ENCODE results near the gene FBXL13.
A peak's percentile ranks its signal among the peaks of the same experiment; 100 is the strongest.

Gene FBXL13

DNA sequence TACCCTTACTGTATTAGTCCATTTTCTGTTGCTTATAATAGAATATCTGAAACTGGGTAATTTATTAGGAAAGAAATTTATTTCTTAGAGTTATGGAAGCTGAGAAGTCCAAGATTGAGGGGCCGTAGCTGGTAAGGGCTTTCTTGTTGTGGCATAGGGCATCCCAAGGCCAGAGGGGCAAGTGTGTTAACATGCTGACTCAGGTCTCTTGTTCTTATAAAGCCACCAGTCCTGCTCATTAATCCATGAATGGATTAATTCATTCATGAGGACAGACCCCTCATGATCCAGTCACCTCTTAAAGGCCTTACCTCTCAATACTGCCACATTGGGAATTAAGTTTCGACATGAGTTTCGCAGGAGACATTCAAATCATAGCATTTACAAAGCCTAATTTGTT is 2.7 kb upstream of the FBXL13 start:
- H3K27ac Mint-ChIP-seq, result no peak overlapping the region

DNA sequence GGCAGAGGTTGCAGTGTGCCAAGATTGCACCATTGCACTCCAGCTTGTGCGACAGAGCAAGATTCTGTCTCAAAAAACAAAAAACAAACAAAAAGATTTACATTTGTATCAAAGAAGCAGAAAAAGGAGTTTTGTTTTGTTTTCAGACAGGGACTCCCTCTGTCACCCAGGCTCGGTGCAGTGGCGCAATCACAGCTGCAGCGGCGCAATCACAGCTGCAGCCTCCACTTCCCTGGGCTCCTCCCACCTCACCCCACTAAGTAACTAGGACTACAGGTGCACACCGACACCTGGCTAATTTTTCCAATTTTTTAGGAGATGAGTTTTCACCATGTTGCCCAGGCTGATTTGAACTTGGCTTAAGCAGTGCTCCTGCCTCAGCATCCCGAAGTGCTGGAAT is 2.2 kb upstream of the FBXL13 start:
- Mint-ChIP-seq H3K27me3 (ENCODE audit: low read depth) (no peaks in the 10 kb centered on the region), H3K4me3 (peak overlapping the region; percentile 41 to 99 (median 59)), H3K36me3 (ENCODE audit: low read depth) (peaks cover 8% of the 10 kb centered on the region), H3K27ac (no peak overlapping the region), H3K4me1 (peaks cover 18% of the 10 kb centered on the region), H3K9me3 (no peaks in the 10 kb centered on the region)
- TF ChIP-seq, protein P1, sequence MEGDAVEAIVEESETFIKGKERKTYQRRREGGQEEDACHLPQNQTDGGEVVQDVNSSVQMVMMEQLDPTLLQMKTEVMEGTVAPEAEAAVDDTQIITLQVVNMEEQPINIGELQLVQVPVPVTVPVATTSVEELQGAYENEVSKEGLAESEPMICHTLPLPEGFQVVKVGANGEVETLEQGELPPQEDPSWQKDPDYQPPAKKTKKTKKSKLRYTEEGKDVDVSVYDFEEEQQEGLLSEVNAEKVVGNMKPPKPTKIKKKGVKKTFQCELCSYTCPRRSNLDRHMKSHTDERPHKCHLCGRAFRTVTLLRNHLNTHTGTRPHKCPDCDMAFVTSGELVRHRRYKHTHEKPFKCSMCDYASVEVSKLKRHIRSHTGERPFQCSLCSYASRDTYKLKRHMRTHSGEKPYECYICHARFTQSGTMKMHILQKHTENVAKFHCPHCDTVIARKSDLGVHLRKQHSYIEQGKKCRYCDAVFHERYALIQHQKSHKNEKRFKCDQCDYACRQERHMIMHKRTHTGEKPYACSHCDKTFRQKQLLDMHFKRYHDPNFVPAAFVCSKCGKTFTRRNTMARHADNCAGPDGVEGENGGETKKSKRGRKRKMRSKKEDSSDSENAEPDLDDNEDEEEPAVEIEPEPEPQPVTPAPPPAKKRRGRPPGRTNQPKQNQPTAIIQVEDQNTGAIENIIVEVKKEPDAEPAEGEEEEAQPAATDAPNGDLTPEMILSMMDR (IDR thresholded peaks at IDR 0.05; ENCODE audit: unreplicated experiment in 3 of 3), result no peak

More for the DNA sequence above, 2.7 kb upstream of the FBXL13 start:
- TF ChIP-seq, protein P1 (IDR thresholded peaks at IDR 0.05; ENCODE audit: unreplicated experiment in 3 of 3), result no peak
- Mint-ChIP-seq H3K36me3 (ENCODE audit: low read depth) (peaks cover 8% of the 10 kb centered on the region), H3K9me3 (no peaks in the 10 kb centered on the region), H3K27me3 (ENCODE audit: low read depth) (no peaks in the 10 kb centered on the region), H3K4me1 (peaks cover 18% of the 10 kb centered on the region), H3K4me3 (peak overlapping the region; percentile 41 to 72 (median 59))

DNA sequence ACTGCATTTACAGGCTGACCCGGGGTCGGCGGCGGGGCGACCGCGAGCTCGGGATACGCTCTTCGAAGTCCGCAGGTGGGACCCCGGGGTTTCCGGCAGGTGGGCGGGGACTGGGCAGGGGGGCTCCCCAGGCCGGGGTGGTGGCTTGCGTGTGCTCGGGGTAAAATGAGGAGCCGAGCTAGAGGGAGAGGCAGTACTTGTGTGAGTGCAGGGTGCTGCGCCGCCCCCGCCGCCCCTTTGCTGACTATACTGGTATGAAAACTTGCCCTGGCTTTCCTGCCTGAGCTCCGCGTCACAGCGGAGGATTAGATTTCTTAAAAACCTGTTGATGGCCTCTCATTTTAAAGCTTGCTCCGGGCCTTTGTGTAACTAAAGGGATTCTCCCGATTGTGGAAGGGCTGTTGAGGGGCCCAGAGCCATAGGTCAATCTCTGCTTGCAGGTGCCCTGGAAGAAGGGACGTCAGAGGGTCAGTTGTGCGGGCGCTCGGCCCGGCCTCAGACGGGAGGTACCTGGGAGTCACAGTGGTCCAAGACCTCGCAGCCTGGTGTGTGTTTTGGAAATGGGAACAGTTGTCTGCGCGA is 832 bp upstream of the FBXL13 start:
- peaks cover 18% of the 10 kb centered on the region for H3K4me1 Mint-ChIP-seq
- TF ChIP-seq, protein P1 (IDR thresholded peaks at IDR 0.05; ENCODE audit: unreplicated experiment in 3 of 3), result no peak
- no peaks in the 10 kb centered on the region for H3K27me3 Mint-ChIP-seq (ENCODE audit: low read depth)
- H3K36me3 Mint-ChIP-seq (ENCODE audit: low read depth), result peaks cover 8% of the 10 kb centered on the region
- peak overlapping the region; percentile 92 to 98 (median 97) for H3K27ac Mint-ChIP-seq
- H3K4me3 Mint-ChIP-seq, result peak overlapping the region; percentile 97 to 99 (median 98)
- H3K9me3 Mint-ChIP-seq, result no peaks in the 10 kb centered on the region

DNA sequence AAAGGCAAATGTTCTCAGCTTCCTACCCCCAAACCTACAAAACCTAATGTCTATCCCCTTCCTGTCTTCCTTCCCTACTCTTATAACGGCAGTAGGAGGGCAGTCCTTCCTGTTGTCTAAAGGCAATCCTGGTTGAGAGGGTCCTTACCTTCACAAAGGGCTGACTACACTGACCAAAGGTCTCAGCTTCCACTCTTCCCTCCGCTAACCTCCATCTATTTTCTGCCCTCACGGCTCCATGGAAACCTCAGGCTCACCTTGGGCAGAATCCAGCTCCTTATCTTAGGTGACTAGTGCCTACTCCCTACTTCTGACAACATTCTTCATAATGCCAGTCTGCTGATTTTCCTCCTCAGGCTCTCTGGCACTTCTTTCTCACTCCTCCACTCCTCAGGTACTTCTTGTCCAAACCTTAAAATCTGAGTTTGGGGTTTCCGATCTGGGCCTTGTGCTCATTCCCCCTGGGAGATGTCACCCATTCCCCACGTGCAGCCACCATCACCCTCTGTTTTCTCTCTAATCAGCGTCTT is 542 bp downstream of the FBXL13 start:
- H3K27ac Mint-ChIP-seq, result peak overlapping the region; percentile 77 to 91 (median 90)
- H3K4me1 Mint-ChIP-seq, result peaks cover 18% of the 10 kb centered on the region
- peak overlapping the region; percentile 89 to 93 (median 90) for H3K4me3 Mint-ChIP-seq
- peaks cover 5% of the 10 kb centered on the region for H3K36me3 Mint-ChIP-seq (ENCODE audit: low read depth)
- TF ChIP-seq, protein P1 (IDR thresholded peaks at IDR 0.05; ENCODE audit: unreplicated experiment in 3 of 3), result no peak
- H3K9me3 Mint-ChIP-seq, result no peaks in the 10 kb centered on the region
- no peaks in the 10 kb centered on the region for H3K27me3 Mint-ChIP-seq (ENCODE audit: low read depth)

DNA sequence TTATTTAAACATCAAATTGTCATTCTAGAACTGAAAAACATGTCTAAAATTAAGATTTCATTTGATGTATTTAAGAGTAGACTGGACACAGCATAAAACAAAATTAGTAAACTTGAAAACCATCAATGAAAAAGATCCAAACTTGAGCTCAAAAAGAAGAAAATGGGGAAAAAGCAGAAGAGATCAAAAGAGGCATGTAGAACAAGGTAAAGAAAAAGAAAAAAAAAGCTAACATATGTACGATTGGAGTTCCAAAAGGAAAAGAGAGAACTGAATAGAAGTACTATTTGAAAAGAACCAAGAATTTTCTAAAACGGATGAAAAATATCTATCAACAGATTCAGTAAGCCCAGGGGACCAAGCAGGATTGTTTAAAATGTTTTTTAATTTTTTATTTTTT is 3.6 kb downstream of the FBXL13 start:
- H3K9me3 Mint-ChIP-seq, result peaks cover 7% of the 10 kb centered on the region
- TF ChIP-seq, protein P1 (IDR thresholded peaks at IDR 0.05; ENCODE audit: unreplicated experiment in 3 of 3), result no peak
- no peak overlapping the region for H3K27ac Mint-ChIP-seq
- H3K27me3 Mint-ChIP-seq (ENCODE audit: low read depth), result no peaks in the 10 kb centered on the region
- peak overlapping the region; percentile 2 to 12 (median 3) for H3K4me3 Mint-ChIP-seq
- H3K4me1 Mint-ChIP-seq, result peaks cover 16% of the 10 kb centered on the region
- H3K36me3 Mint-ChIP-seq (ENCODE audit: low read depth), result peaks cover 15% of the 10 kb centered on the region
